Effector memory CD4-positive, alpha-beta T cell (primary cell): ENCODE data around the gene WFIKKN1.
A peak's percentile ranks its signal among the peaks of the same experiment; 100 is the strongest.

Source experiments
- DNase-seq, 3 donors: peaks; one replicate each; pipeline ENCODE4 v3.0.0-alpha.2; 2020
- H3K27ac ChIP-seq: 2 replicates; pipeline ENCODE4 v1.7.0; 2013; ENCODE audit warnings: mild to moderate bottlenecking, low read length, moderate library complexity; ENCODE audit not compliant: insufficient read depth, poor library complexity, severe bottlenecking
- H3K27me3 ChIP-seq: replicated peaks from 2 replicates; pipeline ENCODE4 v1.7.0; 2013; ENCODE audit warnings: mild to moderate bottlenecking, low read length; ENCODE audit not compliant: insufficient read depth, control insufficient read depth, poor library complexity, severe bottlenecking
- H3K36me3 ChIP-seq: 2 replicates; pipeline ENCODE4 v1.7.0; 2013; ENCODE audit warnings: mild to moderate bottlenecking, low read length, moderate library complexity; ENCODE audit not compliant: control insufficient read depth, insufficient read depth
- H3K4me1 ChIP-seq: 2 replicates; pipeline ENCODE4 v1.7.0; 2013; ENCODE audit warnings: low read length, mild to moderate bottlenecking; ENCODE audit not compliant: control insufficient read depth, insufficient read depth, poor library complexity, severe bottlenecking
- H3K4me3 ChIP-seq: 2 replicates; pipeline ENCODE4 v1.7.0; 2013; ENCODE audit warnings: low read length, low read depth, mild to moderate bottlenecking; ENCODE audit not compliant: insufficient read depth, poor library complexity, severe bottlenecking
- H3K9me3 ChIP-seq: 2 replicates; pipeline ENCODE4 v1.7.0; 2013; ENCODE audit warnings: mild to moderate bottlenecking, low read length, moderate library complexity; ENCODE audit not compliant: control insufficient read depth

WFIKKN1 gene

DNA sequence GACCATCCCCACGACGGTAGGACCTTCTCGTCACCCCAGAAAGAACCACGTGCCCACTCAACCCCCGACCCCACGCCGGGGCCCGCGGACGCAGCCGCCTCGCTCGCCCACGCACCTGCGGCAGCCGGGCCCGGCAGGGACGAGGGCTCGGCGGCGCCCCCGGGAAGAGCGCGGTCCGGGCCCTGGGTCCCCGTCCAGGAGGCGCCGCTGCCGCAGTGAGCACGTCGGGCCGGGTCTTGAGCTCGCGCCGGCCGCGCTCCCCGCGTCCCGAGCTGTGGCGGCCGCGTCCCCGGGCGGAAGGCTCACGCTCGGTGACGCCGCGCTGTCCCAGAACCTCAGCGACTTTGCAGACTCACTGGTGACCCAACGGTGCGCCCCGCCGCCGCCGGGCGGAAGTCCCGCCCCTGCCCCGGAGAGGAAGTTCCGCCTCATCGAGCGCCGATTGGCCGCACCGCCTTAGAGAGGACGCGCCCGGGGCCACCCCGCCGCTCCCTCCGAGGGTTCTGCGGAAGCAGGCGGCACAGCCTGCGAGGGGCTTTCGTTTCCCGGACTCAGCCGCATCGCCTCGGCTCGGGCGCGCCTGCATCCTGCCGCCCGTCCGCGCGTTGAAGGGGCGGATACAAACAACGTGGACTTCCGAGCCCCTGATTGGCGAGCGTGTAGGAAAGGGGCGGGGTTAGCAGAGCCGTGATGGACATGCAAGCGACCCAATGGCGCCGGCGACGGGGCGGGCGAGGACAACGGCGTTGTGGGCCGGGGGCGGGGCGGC, 41.7 kb upstream of the WFIKKN1 start:
- peak overlapping the region; percentile 85 for H3K4me3 ChIP-seq
- no peaks in the 10 kb centered on the region for H3K9me3 ChIP-seq
- H3K27ac ChIP-seq = peak overlapping the region; percentile 89
- no peaks in the 10 kb centered on the region for H3K36me3 ChIP-seq
- peaks cover 19% of the 10 kb centered on the region for H3K4me1 ChIP-seq
- no peaks in the 10 kb centered on the region for H3K27me3 ChIP-seq
- DNase-seq = peak; percentile 95 to 98 (median 98)

DNA sequence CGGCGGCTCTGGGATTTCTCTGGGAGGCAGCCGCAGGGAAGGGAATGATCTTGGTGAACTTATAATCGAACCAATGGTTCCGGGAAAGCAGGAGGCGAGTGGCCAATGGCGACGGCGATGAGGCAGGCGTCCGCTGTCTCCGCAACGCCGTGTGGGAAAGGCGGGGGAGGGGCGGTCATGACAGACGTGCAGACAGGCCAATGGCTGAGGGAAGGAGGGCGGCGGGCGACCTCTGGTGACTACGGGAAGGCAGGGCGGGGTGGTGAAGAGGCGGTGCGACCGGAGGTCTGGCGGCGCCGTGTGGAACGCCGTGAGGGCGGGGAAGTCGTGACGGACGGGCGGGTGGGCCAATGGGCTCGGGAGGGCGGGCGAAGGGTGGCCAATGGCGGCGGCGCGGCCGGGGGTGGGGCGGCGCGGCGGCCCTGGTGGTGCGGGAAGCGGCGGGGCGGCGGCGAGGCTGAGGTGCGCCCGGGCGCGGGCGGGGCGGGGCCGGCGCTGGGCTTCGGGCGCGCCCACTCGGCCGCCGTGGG, 41.1 kb upstream of the WFIKKN1 start, which contains the start of gene RAB40C:
Gene RAB40C, plus strand, starts transcription at position 409 of the 530 bp plus-strand sequence. CDS start 226 bp downstream, outside the sequence.
- Histone ChIP-seq H3K9me3 (no peaks in the 10 kb centered on the region), H3K27ac (peak within 1 kb of the TSS; percentile 89), H3K4me1 (peaks cover 19% of the 10 kb centered on the region), H3K4me3 (peak within 1 kb of the TSS; percentile 85), H3K27me3 (no peaks in the 10 kb centered on the region), H3K36me3 (no peaks in the 10 kb centered on the region)
- peak; percentile 98 for DNase-seq

GRCh38 chr16:590188-590814, 40.5 kb upstream of the WFIKKN1 start:
- Histone ChIP-seq H3K4me3 (peak overlapping the region; percentile 71), H3K27ac (peak overlapping the region; percentile 47), H3K9me3 (no peaks in the 10 kb centered on the region), H3K36me3 (no peaks in the 10 kb centered on the region), H3K4me1 (peaks cover 19% of the 10 kb centered on the region), H3K27me3 (no peaks in the 10 kb centered on the region)
- DNase-seq = no peak

DNA sequence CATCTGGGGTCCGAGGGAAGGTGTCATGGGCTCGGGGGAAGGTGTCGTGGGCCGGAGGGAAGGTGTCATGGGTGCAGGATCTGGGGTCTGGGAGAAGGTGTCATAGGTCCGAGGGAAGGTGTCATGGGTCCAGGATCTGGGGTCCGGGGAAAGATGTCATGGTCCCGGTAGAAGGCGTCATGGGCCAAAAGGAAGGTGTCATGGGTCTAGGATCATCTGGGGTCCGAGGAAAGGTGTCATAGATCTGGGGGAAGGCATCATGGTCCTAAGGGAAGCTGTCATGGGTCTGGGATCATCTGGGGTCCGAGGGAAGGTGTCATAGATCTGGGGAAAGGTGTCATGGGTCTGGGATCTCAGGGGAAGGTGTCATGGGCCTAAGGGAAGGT, 40.0 kb upstream of the WFIKKN1 start:
- Histone ChIP-seq H3K4me3 (peak overlapping the region; percentile 71), H3K27ac (peak overlapping the region; percentile 47), H3K4me1 (peaks cover 19% of the 10 kb centered on the region), H3K9me3 (no peaks in the 10 kb centered on the region), H3K36me3 (no peaks in the 10 kb centered on the region), H3K27me3 (no peaks in the 10 kb centered on the region)
- no peak for DNase-seq

DNA sequence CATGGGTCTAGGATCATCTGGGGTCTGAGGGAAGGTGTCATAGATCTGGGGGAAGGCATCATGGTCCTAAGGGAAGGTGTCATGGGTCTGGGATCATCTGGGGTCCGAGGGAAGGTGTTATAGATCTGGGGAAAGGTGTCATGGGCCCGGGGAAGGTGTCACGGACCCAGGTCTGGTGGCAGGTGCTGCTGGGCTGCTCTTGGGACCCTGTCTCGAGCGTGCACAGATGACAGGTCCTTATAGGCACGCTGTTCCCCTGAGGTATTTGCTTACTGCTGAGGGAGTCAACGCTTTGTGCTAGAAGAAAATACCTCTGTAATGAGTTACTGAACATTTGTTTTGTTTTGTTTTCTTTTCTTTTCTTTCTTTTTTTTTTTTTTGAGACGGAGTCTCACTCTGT, 39.6 kb upstream of the WFIKKN1 start:
- H3K4me1 ChIP-seq = peaks cover 19% of the 10 kb centered on the region
- DNase-seq = no peak
- no peak overlapping the region for H3K4me3 ChIP-seq

DNA sequence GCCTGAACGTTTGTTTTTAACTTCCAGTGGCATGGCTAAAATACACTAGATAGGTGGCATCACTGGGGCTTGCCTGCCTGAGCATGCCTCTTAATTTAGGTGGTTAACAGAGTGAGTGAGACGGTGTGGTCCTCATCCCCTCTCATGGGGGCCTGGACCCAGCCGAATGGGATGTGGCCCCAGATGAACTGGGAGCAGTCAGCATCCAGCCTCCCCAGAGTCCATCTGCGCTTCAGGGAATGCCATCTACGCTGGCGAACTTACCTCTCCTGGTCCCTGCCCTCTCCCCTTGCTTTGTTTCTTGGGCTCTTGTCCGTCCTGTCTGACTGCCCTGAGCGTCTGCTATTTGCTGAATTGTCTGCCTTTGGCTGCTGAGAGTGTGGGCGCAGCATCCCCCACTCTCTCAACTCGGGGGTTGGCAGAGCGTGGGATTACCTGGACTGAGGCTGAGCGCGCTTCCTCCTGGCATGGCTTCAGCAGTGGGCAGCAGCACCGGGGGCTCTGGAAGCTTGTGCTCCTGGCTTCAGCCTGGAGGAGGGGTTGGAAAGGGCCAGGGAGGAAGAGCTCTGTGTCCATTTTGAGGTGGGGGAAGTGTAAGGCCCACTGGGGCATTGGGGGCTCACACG, 38.8 kb upstream of the WFIKKN1 start:
- Histone ChIP-seq H3K4me1 (peaks cover 19% of the 10 kb centered on the region), H3K27ac (no peak overlapping the region), H3K4me3 (no peak overlapping the region), H3K36me3 (no peaks in the 10 kb centered on the region), H3K27me3 (no peaks in the 10 kb centered on the region), H3K9me3 (no peaks in the 10 kb centered on the region)
- DNase-seq = no peak

More for the DNA sequence above, 39.6 kb upstream of the WFIKKN1 start:
- H3K27me3 ChIP-seq = no peaks in the 10 kb centered on the region
- H3K9me3 ChIP-seq = no peaks in the 10 kb centered on the region
- peak overlapping the region; percentile 47 for H3K27ac ChIP-seq
- H3K36me3 ChIP-seq = no peaks in the 10 kb centered on the region

DNA sequence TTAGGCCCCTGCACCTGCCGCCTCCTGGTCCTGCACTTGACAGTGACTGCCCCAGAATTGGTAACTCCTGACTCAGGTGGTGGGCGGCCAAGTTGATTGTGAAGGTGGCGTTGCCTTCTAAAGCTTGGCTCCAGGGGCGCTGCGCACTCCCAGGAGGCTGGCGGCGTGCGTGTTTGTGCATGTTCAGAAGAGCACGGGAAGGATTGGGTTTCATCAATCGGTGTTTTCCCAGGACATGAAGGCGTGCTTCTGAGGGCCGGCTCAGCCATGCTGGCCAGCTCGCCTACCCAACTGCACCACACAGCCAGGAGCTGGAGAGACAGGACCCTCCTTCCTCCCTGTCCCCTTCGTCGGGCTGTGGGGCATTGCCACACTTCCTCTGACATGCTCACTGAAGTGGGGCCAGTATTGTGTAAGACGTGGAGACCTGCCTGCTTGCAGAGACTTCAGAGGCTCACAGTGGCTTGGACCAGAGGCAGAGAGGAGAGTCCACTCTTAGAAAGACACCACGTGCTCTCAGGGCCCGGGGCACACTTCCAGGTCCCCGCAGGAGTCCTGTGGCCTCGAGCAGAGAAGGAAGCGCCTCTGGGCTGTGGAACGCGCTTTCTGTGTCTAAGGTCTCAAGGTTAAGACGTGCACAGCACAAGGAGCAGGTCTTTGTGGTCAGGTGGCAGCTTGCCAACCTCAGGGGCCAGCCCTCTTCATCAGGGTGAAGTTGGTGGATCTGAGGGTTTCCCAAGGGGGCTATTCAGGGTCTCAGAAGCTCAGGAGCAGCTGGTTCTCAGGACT, 38.1 kb upstream of the WFIKKN1 start:
- Histone ChIP-seq H3K27ac (no peak overlapping the region), H3K36me3 (no peaks in the 10 kb centered on the region), H3K9me3 (no peaks in the 10 kb centered on the region), H3K4me3 (no peak overlapping the region), H3K4me1 (peaks cover 19% of the 10 kb centered on the region), H3K27me3 (no peaks in the 10 kb centered on the region)
- DNase-seq = no peak

GRCh38 chr16:593406-593805, 37.4 kb upstream of the WFIKKN1 start:
- Histone ChIP-seq H3K27ac (no peak overlapping the region), H3K4me3 (no peak overlapping the region), H3K9me3 (no peaks in the 10 kb centered on the region), H3K4me1 (peaks cover 16% of the 10 kb centered on the region), H3K36me3 (no peaks in the 10 kb centered on the region), H3K27me3 (no peaks in the 10 kb centered on the region)
- no peak for DNase-seq

GRCh38 chr16:593807-594206, 37.0 kb upstream of the WFIKKN1 start:
- Histone ChIP-seq H3K27me3 (no peaks in the 10 kb centered on the region), H3K27ac (no peak overlapping the region), H3K9me3 (no peaks in the 10 kb centered on the region), H3K4me1 (peaks cover 14% of the 10 kb centered on the region), H3K36me3 (peaks cover under 1% of the 10 kb centered on the region), H3K4me3 (no peak overlapping the region)
- DNase-seq = no peak
